GM23248 (cell line): Measurements from ENCODE around the gene NRP1.

Experiments
- EZH2 ChIP-seq: fragments of 200-600 bp; sonication (generic); IDR thresholded peaks from 2 replicates; pipeline ENCODE4 v1.6.1; 2018; ENCODE audit warnings: antibody characterized with exemption, mild to moderate bottlenecking; ENCODE audit not compliant: insufficient read depth, poor library complexity, severe bottlenecking
- EZH2phosphoT487 ChIP-seq: fragments of 200-600 bp; sonication (generic); IDR thresholded peaks from 2 replicates; pipeline ENCODE4 v1.6.1; 2018; ENCODE audit warnings: antibody characterized with exemption, moderate library complexity, mild to moderate bottlenecking, low read depth; ENCODE audit not compliant: insufficient read depth

DNA sequence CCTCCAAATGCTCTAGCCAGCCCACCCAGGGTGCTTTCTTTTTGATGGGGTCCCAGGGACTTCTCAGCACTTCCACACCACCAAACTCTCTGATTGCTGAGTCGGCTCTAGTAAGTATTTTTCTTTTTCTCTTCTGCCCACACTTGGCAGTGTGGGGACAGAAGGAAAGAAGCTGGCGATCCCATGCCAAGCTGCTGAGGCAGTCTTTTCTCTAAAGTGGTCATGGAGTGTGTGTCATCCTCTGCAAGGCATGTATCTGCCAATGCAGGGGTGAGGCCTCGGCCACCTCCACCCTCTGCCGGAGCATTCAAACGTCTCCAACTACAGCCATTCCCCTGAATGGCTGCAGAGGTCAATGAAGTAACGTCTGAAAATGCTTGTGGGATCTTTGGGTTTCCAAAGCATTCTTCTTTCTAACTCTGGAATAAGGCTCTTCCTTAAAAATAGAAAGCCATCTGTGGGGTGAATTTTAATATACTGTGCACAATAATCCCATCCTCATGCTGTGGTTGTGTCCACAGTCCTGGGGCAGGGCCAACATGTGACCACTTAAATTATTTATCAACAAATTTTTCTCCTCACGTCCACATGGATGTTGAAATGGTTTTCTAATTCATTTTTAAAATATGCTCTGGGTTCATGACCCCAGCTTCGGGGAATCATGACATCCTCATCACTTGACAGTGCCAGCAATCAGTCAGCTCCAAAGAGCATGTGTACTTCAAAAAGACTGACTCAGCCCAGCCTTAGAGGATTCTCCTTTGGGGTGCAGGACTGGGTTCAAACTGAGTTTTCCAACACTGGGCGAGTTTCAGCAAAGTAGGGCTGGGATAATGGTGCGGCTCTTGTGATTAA lies 205.1 kb downstream of the NRP1 start:
- no peak for TF ChIP-seq EZH2
- no peak for TF ChIP-seq EZH2phosphoT487
